Measurements from ENCODE around the gene CAMK2N1.

Gene CAMK2N1

DNA sequence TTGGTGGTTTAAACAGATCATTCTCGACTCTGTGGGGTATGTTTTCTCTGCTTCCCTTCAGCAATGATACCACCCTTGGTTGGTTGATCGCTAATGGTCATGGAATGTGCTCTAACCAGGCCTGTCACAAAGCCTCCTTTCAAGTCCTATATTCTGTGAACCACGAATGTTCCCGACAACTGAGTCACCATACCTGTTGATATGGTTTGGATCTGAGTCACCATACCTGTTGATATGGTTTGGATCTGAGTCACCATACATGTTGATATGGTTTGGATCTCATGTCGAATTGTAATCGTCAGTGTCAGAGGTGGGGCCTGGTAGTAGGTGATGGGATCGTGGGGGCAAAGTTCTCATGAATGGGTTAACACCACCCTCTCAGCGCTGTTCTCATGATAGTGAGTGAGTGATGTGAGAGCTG is 10.2 kb upstream of the CAMK2N1 start:
- TF ChIP-seq, protein P1, sequence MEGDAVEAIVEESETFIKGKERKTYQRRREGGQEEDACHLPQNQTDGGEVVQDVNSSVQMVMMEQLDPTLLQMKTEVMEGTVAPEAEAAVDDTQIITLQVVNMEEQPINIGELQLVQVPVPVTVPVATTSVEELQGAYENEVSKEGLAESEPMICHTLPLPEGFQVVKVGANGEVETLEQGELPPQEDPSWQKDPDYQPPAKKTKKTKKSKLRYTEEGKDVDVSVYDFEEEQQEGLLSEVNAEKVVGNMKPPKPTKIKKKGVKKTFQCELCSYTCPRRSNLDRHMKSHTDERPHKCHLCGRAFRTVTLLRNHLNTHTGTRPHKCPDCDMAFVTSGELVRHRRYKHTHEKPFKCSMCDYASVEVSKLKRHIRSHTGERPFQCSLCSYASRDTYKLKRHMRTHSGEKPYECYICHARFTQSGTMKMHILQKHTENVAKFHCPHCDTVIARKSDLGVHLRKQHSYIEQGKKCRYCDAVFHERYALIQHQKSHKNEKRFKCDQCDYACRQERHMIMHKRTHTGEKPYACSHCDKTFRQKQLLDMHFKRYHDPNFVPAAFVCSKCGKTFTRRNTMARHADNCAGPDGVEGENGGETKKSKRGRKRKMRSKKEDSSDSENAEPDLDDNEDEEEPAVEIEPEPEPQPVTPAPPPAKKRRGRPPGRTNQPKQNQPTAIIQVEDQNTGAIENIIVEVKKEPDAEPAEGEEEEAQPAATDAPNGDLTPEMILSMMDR (IDR thresholded peaks at IDR 0.05; ENCODE audit: low read depth, low read length, missing control alignments): no peak
- H3K4me3 ChIP-seq (ENCODE audit: low read depth, low read length): no peak overlapping the region
- in situ Hi-C loops (cut with HindIII; ENCODE audit: low sequenced_read_pairs): no loop called here
- peak; percentile 48 for DNase-seq (ENCODE audit: low read depth)

DNA sequence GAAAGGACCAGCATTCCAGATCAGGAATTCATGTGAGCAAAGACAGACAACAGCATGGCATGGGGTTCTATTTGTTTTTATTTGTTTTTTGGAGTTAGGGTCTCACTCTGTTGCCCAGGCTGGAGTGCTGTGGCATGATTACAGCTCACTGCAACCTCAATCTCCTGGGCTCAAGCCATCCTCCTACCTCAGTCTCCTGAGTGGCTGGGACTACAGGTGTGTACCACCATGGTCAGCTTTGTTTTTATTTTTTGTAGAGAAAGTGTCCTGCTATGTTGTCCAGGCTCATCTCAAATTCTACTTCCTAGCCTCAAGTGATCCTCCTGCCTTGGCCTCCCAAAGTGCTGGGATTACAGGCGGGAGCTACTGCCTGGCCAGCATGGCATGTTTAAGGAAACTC is 9.7 kb upstream of the CAMK2N1 start:
- H3K4me3 ChIP-seq (ENCODE audit: low read depth, low read length): no peak overlapping the region
- no peak for DNase-seq (ENCODE audit: low read depth)
- TF ChIP-seq, protein P1 (IDR thresholded peaks at IDR 0.05; ENCODE audit: low read depth, low read length, missing control alignments): no peak
- in situ Hi-C loops (cut with HindIII; ENCODE audit: low sequenced_read_pairs): no loop called here

DNA sequence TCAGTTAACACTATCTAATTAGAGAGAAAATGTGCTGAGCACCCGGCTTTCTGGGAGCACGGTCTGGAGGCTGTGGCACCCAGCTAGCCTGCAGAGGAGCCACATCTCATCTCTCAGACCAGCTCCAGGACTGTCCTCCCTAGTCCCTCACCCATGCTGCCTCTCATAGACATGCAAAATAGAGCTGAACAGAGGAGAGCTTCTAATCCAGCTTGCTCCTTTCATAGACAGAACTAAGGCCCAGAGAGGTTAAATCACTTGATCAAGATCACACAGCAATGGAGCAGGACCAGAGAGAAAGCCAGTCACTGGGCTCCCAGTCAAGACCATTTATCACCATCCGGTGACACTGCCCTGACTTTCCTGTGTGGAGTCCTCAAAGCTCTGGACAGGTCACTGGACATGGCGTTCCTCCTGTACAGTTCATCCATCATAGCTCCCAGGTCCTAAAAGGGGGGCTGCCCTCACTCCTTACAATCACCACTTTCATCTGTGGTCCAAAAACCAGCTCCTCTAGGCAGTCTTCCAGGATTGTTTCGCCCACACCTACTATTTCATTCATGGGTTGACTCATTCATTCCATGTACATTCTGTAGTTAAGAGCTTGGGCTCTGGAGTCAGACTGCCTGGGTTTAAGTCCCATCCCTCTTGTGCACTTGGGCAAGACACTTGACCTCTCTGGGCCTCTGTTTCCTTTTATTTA is 8.8 kb upstream of the CAMK2N1 start:
- DNase-seq (ENCODE audit: low read depth): peak; percentile 45
- H3K4me3 ChIP-seq (ENCODE audit: low read depth, low read length): no peak overlapping the region
- TF ChIP-seq, protein P1 (IDR thresholded peaks at IDR 0.05; ENCODE audit: low read depth, low read length, missing control alignments): no peak
- in situ Hi-C loops (cut with HindIII; ENCODE audit: low sequenced_read_pairs): no loop called here

DNA sequence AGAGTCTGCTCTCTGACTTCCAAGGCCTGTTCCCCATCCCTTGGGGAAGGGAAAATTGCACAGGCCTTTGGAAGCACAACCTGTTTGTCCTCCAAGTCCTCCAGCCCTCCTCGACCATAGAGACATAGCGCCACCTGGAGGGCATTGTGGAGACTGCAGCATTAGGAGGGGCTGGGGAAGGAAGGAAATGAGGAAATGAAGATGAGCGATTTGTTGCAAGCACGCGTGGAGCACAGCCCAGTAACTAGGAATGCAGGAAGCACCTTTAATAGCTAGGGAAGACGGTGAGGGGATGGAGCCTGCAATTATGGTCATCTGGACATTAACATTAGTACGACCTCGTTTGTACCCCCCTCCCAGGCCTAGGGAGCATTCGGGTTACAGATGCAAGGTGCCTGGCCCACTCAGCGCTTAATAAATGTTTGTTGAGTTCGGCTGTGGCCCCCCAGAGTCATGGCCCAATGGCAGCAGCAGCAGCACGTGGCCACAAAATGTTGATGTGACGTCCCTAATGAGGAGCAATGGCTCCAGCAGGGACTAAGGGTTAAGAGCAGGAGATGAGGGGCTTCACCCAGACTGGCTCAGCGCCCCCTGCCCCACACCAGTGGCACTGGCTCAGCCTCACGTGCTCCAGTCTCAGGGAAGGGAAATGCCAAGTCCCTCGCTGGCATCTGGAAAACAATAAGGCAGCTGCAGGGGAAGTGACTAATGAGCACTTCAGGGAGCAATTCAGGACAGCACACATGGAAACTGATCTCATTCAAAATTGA is 8.0 kb upstream of the CAMK2N1 start:
- TF ChIP-seq, protein P1 (IDR thresholded peaks at IDR 0.05; ENCODE audit: low read depth, low read length, missing control alignments): peak; percentile 98
- in situ Hi-C loops (cut with HindIII; ENCODE audit: low sequenced_read_pairs): no loop called here
- DNase-seq (ENCODE audit: low read depth): peak; percentile 82
- H3K4me3 ChIP-seq (ENCODE audit: low read depth, low read length): no peak overlapping the region

DNA sequence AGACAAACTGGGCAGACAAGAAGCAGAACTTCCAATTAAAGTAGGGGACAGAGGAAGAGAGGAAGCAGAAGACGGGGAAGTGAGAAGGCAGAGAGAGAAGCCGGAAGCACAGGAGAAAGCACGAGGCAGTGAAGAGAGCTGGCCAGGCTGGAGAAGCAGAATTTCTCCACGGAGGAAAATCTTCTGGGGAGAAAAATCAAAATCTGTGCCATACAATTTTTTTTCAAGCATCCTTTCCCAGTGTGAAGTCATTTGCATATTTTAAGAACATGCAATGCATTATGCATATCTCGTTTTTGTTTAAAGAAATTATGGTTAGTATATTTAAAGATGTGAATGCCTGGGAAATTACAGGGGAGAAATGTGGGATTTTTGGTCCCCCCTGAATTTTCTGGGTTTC is 7.3 kb upstream of the CAMK2N1 start:
- TF ChIP-seq, protein P1 (IDR thresholded peaks at IDR 0.05; ENCODE audit: low read depth, low read length, missing control alignments): no peak
- DNase-seq (ENCODE audit: low read depth): no peak
- in situ Hi-C loops (cut with HindIII; ENCODE audit: low sequenced_read_pairs): no loop called here
- no peak overlapping the region for H3K4me3 ChIP-seq (ENCODE audit: low read depth, low read length)

DNA sequence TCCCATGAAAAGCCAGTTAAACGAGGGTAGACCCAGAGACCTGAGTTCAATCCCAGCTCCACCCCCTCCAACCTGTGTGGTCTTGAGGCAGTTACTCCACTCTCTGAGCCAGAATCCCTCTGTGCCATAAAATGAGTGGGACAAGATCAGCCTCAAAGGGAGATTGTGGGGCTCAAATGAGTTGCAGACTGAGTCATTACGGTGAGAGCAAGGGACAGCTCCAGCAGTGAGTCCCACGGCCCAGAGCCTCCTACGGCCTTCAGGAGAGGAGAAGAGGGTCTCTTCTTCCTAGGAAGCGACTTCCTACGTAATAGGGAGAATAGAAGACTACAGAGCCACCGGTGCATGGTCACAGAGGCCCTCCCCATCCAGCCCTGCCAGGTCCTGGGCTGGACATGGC is 6.7 kb upstream of the CAMK2N1 start:
- TF ChIP-seq, protein P1 (IDR thresholded peaks at IDR 0.05; ENCODE audit: low read depth, low read length, missing control alignments): no peak
- in situ Hi-C loops (cut with HindIII; ENCODE audit: low sequenced_read_pairs): no loop called here
- DNase-seq (ENCODE audit: low read depth): no peak
- no peak overlapping the region for H3K4me3 ChIP-seq (ENCODE audit: low read depth, low read length)
